ENCODE results near the gene SERGEF.

The SERGEF gene

GRCh38 chr11:17976651-17977050 lies 36.2 kb downstream of the SERGEF start:
- no peak overlapping the region for H3K4me3 ChIP-seq (ENCODE audit: low read length)
- TF ChIP-seq CTCF (conservative IDR thresholded peaks at IDR 0.05; ENCODE audit: low read depth, low read length) = no peak
- DNase-seq (ENCODE audit: low read depth) = no peak

- no peak for DNase-seq (ENCODE audit: low read depth)
- H3K4me3 ChIP-seq (ENCODE audit: low read length) = no peak overlapping the region
- no peak for TF ChIP-seq CTCF (conservative IDR thresholded peaks at IDR 0.05; ENCODE audit: low read depth, low read length)
Observed at GRCh38 chr11:17974246-17974645, 38.6 kb downstream of the SERGEF start.

- no peak overlapping the region for H3K4me3 ChIP-seq (ENCODE audit: low read length)
- peak; percentile 96 for TF ChIP-seq CTCF (conservative IDR thresholded peaks at IDR 0.05; ENCODE audit: low read depth, low read length)
- peak; percentile 77 for DNase-seq (ENCODE audit: low read depth)
Observed at GRCh38 chr11:17972987-17973386, 39.9 kb downstream of the SERGEF start.

GRCh38 chr11:17968206-17968605 lies 44.6 kb downstream of the SERGEF start:
- DNase-seq (ENCODE audit: low read depth) = no peak
- H3K4me3 ChIP-seq (ENCODE audit: low read length) = no peak overlapping the region
- no peak for TF ChIP-seq CTCF (conservative IDR thresholded peaks at IDR 0.05; ENCODE audit: low read depth, low read length)

- no peak for DNase-seq (ENCODE audit: low read depth)
- TF ChIP-seq CTCF (conservative IDR thresholded peaks at IDR 0.05; ENCODE audit: low read depth, low read length) = no peak
- H3K4me3 ChIP-seq (ENCODE audit: low read length) = no peak overlapping the region
Observed at GRCh38 chr11:17967661-17968060, 45.2 kb downstream of the SERGEF start.

GRCh38 chr11:17960091-17960490 lies 52.8 kb downstream of the SERGEF start:
- no peak overlapping the region for H3K4me3 ChIP-seq (ENCODE audit: low read length)
- no peak for TF ChIP-seq CTCF (conservative IDR thresholded peaks at IDR 0.05; ENCODE audit: low read depth, low read length)
- no peak for DNase-seq (ENCODE audit: low read depth)

- no peak for DNase-seq (ENCODE audit: low read depth)
- no peak overlapping the region for H3K4me3 ChIP-seq (ENCODE audit: low read length)
- no peak for TF ChIP-seq CTCF (conservative IDR thresholded peaks at IDR 0.05; ENCODE audit: low read depth, low read length)
Observed at GRCh38 chr11:17958446-17958845, 54.4 kb downstream of the SERGEF start.
